Uterus (tissue), 4 donors: ENCODE data around the gene CCL17. TPM values are rescaled to one million over a fixed set of nuclear protein-coding genes. Genes with fewer than 3 reads are reported as not detected.
A peak's percentile ranks its signal among the peaks of the same experiment; 100 is the strongest.

Experiments
- DNase-seq, 2 donors: peaks; one replicate each; pipeline ENCODE4 v3.0.0-alpha.2; 2019 to 2020
- H3K27ac ChIP-seq, 2 donors: fragments of 200-600 bp; sonication (generic); 1 replicate in 1 of 2; 2 replicates in 1 of 2; pipeline ENCODE4 v1.5.1; 2016 to 2018
- H3K27me3 ChIP-seq, 2 donors: fragments of 200-600 bp; sonication (generic); one replicate each; pipeline ENCODE4 v1.5.1; 2018 to 2019; ENCODE audit warnings: control low read depth in 1 of 2
- H3K36me3 ChIP-seq, 2 donors: fragments of 200-600 bp; sonication (generic); one replicate each; pipeline ENCODE4 v1.5.1; 2019; ENCODE audit warnings: control low read depth in 1 of 2
- H3K4me1 ChIP-seq, 2 donors: fragments of 200-600 bp; sonication (generic); one replicate each; pipeline ENCODE4 v1.5.1; 2018 to 2019; ENCODE audit warnings: control low read depth in 1 of 2
- H3K4me3 ChIP-seq, 2 donors: fragments of 200-600 bp; sonication (generic); 1 replicate in 1 of 2; 2 replicates in 1 of 2; pipeline ENCODE4 v1.5.1; 2018 to 2019; ENCODE audit warnings: mild to moderate bottlenecking in 1 of 2
- H3K9me3 ChIP-seq, 2 donors: fragments of 200-600 bp; sonication (generic); one replicate each; pipeline ENCODE4 v1.5.1; 2019; ENCODE audit warnings: control low read depth in 1 of 2
- CTCF ChIP-seq, 4 experiments: fragments of 200-600 bp in 2 of 4; fragments of 450-650 bp in 2 of 4; sonication (generic) in 2 of 4; IDR thresholded peaks; one replicate each; pipeline ENCODE4 v1.5.1; 2016 to 2019; ENCODE audit warnings: antibody characterized with exemption in 4 of 4, mild to moderate bottlenecking in 2 of 4, moderate library complexity in 1 of 4
- POLR2A ChIP-seq, 2 donors: fragments of 450-650 bp; IDR thresholded peaks; one replicate each; pipeline ENCODE4 v1.6.1; 2016; ENCODE audit warnings: antibody characterized with exemption in 2 of 2, mild to moderate bottlenecking in 1 of 2, moderate library complexity in 1 of 2
- intact Hi-C: fragments of 100-400 bp; cut with DNase I; formaldehyde crosslinking; loops from one replicate; pipeline ENCODE4 v1.15.1; 2023; ENCODE audit warnings: low total_unique reads
- total RNA-seq, 4 donors: library from RNA; depleted of rRNA in 3 of 4; stranded (reverse); fragments of >200 nt in 3 of 4; gene quantifications; one replicate each; pipeline versions ENCODE4 v1.1.0 to v1.2.4, GENCODE V29; 2014 to 2023
- donor health status: DM: yes; HTN: yes; CAD: no.

The CCL17 gene
- total RNA-seq, 4 donors from 2014 or later, result not detected

GRCh38 chr16:57380671-57381462, 23.7 kb upstream of the CCL17 start:
- TF ChIP-seq CTCF (IDR thresholded peaks at IDR 0.05), result no peak
- no peak for TF ChIP-seq POLR2A (IDR thresholded peaks at IDR 0.05)
- no peaks in the 10 kb centered on the region for H3K4me1 ChIP-seq
- no peak for DNase-seq

GRCh38 chr16:57381791-57382534, 22.6 kb upstream of the CCL17 start:
- H3K9me3 ChIP-seq, result no peaks in the 10 kb centered on the region
- no peaks in the 10 kb centered on the region for H3K36me3 ChIP-seq
- no peaks in the 10 kb centered on the region for H3K27me3 ChIP-seq
- no peak for DNase-seq
- intact Hi-C loops, result no loop called here
- TF ChIP-seq POLR2A (IDR thresholded peaks at IDR 0.05) (no peak), CTCF (IDR thresholded peaks at IDR 0.05) (no peak)
- no peaks in the 10 kb centered on the region for H3K4me1 ChIP-seq
- no peak overlapping the region for H3K27ac ChIP-seq
- H3K4me3 ChIP-seq, result no peak overlapping the region

More at GRCh38 chr16:57380671-57381462, 23.7 kb upstream of the CCL17 start:
- no peaks in the 10 kb centered on the region for H3K27me3 ChIP-seq
- H3K4me3 ChIP-seq, result no peak overlapping the region
- peak overlapping the region in 1 of 2 donors; percentile 18 for H3K27ac ChIP-seq
- H3K36me3 ChIP-seq, result no peaks in the 10 kb centered on the region
- intact Hi-C loops, result no loop called here
- H3K9me3 ChIP-seq, result no peaks in the 10 kb centered on the region

GRCh38 chr16:57382535-57383275, 21.9 kb upstream of the CCL17 start:
- no peak for TF ChIP-seq POLR2A (IDR thresholded peaks at IDR 0.05)
- no peaks in the 10 kb centered on the region for H3K27me3 ChIP-seq
- intact Hi-C loops, result no loop called here
- H3K4me1 ChIP-seq, result no peaks in the 10 kb centered on the region
- H3K27ac ChIP-seq, result no peak overlapping the region
- no peak for DNase-seq
- H3K36me3 ChIP-seq, result no peaks in the 10 kb centered on the region
- H3K4me3 ChIP-seq, result no peak overlapping the region
- no peaks in the 10 kb centered on the region for H3K9me3 ChIP-seq

GRCh38 chr16:57383276-57384247, 21.0 kb upstream of the CCL17 start:
- Histone ChIP-seq H3K27ac (peak overlapping the region; percentile 23 to 31), H3K4me1 (no peaks in the 10 kb centered on the region), H3K27me3 (no peaks in the 10 kb centered on the region), H3K9me3 (no peaks in the 10 kb centered on the region), H3K36me3 (no peaks in the 10 kb centered on the region), H3K4me3 (no peak overlapping the region)
- TF ChIP-seq CTCF (IDR thresholded peaks at IDR 0.05) (no peak), POLR2A (IDR thresholded peaks at IDR 0.05) (no peak)
- intact Hi-C loops, result no loop called here
- DNase-seq, result peak in 1 of 2 donors; percentile 49
